HG03060 (cell line): ENCODE measurements around the gene KCNK2.
"Not testable (repeated sequence)": the region's sequence is repeated elsewhere in the genome, so short reads cannot be mapped to it uniquely, and the experiment has no call there.

Source experiments
- ATAC-seq: cut with Tn5 transposase; IDR thresholded peaks from one replicate; pipeline ENCODE4 v1.9.1; 2021; ENCODE audit warnings: low read depth, moderate number of reproducible peaks; ENCODE audit not compliant: unreplicated experiment

The KCNK2 gene

GRCh38 chr1:215146240-215146975 lies 63.9 kb downstream of the KCNK2 start:
- no peak for ATAC-seq

- no peak for ATAC-seq
Observed at GRCh38 chr1:215147024-215147423, 64.5 kb downstream of the KCNK2 start.

GRCh38 chr1:215151841-215152549 lies 69.5 kb downstream of the KCNK2 start:
- no peak for ATAC-seq

GRCh38 chr1:215156232-215156631 lies 73.7 kb downstream of the KCNK2 start:
- no peak for ATAC-seq

- ATAC-seq = no peak
Observed at GRCh38 chr1:215160351-215160750, 77.8 kb downstream of the KCNK2 start.

GRCh38 chr1:215163144-215163543 lies 80.6 kb downstream of the KCNK2 start:
- not testable (repeated sequence) for ATAC-seq

GRCh38 chr1:215166886-215167285 lies 84.3 kb downstream of the KCNK2 start:
- no peak for ATAC-seq

- ATAC-seq = no peak
Observed at GRCh38 chr1:215181518-215181917, 99.0 kb downstream of the KCNK2 start.

- ATAC-seq = no peak
Observed at GRCh38 chr1:215185067-215185620, 102.6 kb downstream of the KCNK2 start.

- no peak for ATAC-seq
Observed at GRCh38 chr1:215188302-215188950, 105.9 kb downstream of the KCNK2 start.

GRCh38 chr1:215192306-215192705 lies 109.8 kb downstream of the KCNK2 start:
- ATAC-seq = no peak

- ATAC-seq = no peak
Observed at GRCh38 chr1:215198021-215198420, 115.5 kb downstream of the KCNK2 start.

- no peak for ATAC-seq
Observed at GRCh38 chr1:215200121-215200520, 117.6 kb downstream of the KCNK2 start.

- no peak for ATAC-seq
Observed at GRCh38 chr1:215201283-215201682, 118.7 kb downstream of the KCNK2 start.

GRCh38 chr1:215202868-215203267 lies 120.3 kb downstream of the KCNK2 start:
- ATAC-seq = no peak

- ATAC-seq = no peak
Observed at GRCh38 chr1:215210167-215210566, 127.6 kb downstream of the KCNK2 start.

GRCh38 chr1:215215846-215216245 lies 133.3 kb downstream of the KCNK2 start:
- ATAC-seq = no peak

- no peak for ATAC-seq
Observed at GRCh38 chr1:215219372-215219771, 136.8 kb downstream of the KCNK2 start.

- ATAC-seq = no peak
Observed at GRCh38 chr1:215220346-215220745, 137.8 kb downstream of the KCNK2 start.

GRCh38 chr1:215226757-215227156 lies 144.2 kb downstream of the KCNK2 start:
- ATAC-seq = no peak

GRCh38 chr1:215228193-215228592 lies 145.7 kb downstream of the KCNK2 start:
- no peak for ATAC-seq
